H1 (cell line): ENCODE data around the gene OR4F6. TPM values are rescaled to one million over a fixed set of nuclear protein-coding genes. Genes with fewer than 3 reads are reported as not detected.

ENCODE experiments used
- JUN ChIP-seq: IDR thresholded peaks from 2 replicates; pipeline ENCODE4 v1.6.1; 2011; ENCODE audit warnings: low read depth, mild to moderate bottlenecking, improper control_type of control experiment, low read length
- KDM4A ChIP-seq: IDR thresholded peaks from one replicate; pipeline ENCODE4 v1.7.1; 2012; ENCODE audit warnings: low read depth, mild to moderate bottlenecking, moderate library complexity, low read length, inconsistent platforms; ENCODE audit not compliant: severe bottlenecking
- MAFK ChIP-seq: IDR thresholded peaks from 2 replicates; pipeline ENCODE4 v1.6.1; 2012; ENCODE audit warnings: low read depth, mild to moderate bottlenecking, improper control_type of control experiment, low read length
- TEAD4 ChIP-seq: IDR thresholded peaks from 2 replicates; pipeline ENCODE4 v1.6.1; 2012; ENCODE audit warnings: low read depth, low read length, inconsistent platforms, mixed read lengths
- polyA plus RNA-seq, 7 experiments: library from polyadenylated mRNA; depleted of rRNA in 3 of 7; stranded (reverse) in 5 of 7; unstranded in 2 of 7; fragments of >200 nt in 5 of 7; fragments of 200-250 nt in 2 of 7; gene quantifications; 1 replicate in 5 of 7; 2 replicates in 1 of 7; 4 replicates in 1 of 7; pipeline versions ENCODE4 v1.2.1 to v1.2.3, GENCODE V29; 2011 to 2013; ENCODE audit warnings: missing spikeins in 2 of 7, mixed read lengths in 2 of 7
- total RNA-seq: library from RNA; stranded (reverse); fragmentation: NEBNext Ultra II Directional; extraction: Animal tissue kit (Norgen Biotek cat#: 25700); gene quantifications from 2 replicates; pipeline ENCODE4 v1.2.1, GENCODE V29; 2021
- TF ChIP-seq, protein P1 (sequence below): fragments of 300-600 bp; sonication (generic); IDR thresholded peaks from 2 replicates; pipeline ENCODE4 v1.7.1; 2012; ENCODE audit warnings: low read length, moderate library complexity, mild to moderate bottlenecking, inconsistent platforms; ENCODE audit not compliant: insufficient replicate concordance
- TF ChIP-seq, protein P2 (sequence below): IDR thresholded peaks from 2 replicates; pipeline ENCODE4 v1.6.1; 2011; ENCODE audit warnings: low read length, improper control_type of control experiment

OR4F6 gene
- total and polyA plus RNA-seq, 2 of the 8 experiments (the other 6 are each of a cell fraction or from before 2014, with no cell fraction given), result not detected

DNA sequence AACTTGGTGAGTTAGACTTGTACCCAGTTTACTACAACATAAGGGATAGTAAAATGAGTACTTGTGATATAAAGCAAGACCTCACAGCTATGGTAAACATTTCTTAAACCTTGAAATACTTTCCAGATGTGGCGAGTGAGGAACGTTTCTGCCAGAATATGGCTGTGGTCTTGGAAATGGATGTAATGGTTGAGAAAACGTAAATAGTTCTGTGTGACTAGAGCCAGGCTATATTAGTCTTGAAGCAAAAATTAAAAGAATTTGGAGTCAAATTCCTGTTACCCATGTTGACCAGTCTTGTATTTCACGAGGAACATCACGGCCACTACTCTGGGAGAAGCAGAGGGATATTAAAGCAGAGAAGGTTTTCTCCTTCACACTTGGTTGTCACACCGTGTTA, 23.9 kb downstream of the OR4F6 start (continued):
- TF ChIP-seq, protein P1, sequence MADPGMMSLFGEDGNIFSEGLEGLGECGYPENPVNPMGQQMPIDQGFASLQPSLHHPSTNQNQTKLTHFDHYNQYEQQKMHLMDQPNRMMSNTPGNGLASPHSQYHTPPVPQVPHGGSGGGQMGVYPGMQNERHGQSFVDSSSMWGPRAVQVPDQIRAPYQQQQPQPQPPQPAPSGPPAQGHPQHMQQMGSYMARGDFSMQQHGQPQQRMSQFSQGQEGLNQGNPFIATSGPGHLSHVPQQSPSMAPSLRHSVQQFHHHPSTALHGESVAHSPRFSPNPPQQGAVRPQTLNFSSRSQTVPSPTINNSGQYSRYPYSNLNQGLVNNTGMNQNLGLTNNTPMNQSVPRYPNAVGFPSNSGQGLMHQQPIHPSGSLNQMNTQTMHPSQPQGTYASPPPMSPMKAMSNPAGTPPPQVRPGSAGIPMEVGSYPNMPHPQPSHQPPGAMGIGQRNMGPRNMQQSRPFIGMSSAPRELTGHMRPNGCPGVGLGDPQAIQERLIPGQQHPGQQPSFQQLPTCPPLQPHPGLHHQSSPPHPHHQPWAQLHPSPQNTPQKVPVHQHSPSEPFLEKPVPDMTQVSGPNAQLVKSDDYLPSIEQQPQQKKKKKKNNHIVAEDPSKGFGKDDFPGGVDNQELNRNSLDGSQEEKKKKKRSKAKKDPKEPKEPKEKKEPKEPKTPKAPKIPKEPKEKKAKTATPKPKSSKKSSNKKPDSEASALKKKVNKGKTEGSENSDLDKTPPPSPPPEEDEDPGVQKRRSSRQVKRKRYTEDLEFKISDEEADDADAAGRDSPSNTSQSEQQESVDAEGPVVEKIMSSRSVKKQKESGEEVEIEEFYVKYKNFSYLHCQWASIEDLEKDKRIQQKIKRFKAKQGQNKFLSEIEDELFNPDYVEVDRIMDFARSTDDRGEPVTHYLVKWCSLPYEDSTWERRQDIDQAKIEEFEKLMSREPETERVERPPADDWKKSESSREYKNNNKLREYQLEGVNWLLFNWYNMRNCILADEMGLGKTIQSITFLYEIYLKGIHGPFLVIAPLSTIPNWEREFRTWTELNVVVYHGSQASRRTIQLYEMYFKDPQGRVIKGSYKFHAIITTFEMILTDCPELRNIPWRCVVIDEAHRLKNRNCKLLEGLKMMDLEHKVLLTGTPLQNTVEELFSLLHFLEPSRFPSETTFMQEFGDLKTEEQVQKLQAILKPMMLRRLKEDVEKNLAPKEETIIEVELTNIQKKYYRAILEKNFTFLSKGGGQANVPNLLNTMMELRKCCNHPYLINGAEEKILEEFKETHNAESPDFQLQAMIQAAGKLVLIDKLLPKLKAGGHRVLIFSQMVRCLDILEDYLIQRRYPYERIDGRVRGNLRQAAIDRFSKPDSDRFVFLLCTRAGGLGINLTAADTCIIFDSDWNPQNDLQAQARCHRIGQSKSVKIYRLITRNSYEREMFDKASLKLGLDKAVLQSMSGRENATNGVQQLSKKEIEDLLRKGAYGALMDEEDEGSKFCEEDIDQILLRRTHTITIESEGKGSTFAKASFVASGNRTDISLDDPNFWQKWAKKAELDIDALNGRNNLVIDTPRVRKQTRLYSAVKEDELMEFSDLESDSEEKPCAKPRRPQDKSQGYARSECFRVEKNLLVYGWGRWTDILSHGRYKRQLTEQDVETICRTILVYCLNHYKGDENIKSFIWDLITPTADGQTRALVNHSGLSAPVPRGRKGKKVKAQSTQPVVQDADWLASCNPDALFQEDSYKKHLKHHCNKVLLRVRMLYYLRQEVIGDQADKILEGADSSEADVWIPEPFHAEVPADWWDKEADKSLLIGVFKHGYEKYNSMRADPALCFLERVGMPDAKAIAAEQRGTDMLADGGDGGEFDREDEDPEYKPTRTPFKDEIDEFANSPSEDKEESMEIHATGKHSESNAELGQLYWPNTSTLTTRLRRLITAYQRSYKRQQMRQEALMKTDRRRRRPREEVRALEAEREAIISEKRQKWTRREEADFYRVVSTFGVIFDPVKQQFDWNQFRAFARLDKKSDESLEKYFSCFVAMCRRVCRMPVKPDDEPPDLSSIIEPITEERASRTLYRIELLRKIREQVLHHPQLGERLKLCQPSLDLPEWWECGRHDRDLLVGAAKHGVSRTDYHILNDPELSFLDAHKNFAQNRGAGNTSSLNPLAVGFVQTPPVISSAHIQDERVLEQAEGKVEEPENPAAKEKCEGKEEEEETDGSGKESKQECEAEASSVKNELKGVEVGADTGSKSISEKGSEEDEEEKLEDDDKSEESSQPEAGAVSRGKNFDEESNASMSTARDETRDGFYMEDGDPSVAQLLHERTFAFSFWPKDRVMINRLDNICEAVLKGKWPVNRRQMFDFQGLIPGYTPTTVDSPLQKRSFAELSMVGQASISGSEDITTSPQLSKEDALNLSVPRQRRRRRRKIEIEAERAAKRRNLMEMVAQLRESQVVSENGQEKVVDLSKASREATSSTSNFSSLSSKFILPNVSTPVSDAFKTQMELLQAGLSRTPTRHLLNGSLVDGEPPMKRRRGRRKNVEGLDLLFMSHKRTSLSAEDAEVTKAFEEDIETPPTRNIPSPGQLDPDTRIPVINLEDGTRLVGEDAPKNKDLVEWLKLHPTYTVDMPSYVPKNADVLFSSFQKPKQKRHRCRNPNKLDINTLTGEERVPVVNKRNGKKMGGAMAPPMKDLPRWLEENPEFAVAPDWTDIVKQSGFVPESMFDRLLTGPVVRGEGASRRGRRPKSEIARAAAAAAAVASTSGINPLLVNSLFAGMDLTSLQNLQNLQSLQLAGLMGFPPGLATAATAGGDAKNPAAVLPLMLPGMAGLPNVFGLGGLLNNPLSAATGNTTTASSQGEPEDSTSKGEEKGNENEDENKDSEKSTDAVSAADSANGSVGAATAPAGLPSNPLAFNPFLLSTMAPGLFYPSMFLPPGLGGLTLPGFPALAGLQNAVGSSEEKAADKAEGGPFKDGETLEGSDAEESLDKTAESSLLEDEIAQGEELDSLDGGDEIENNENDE, result no peak
- TF ChIP-seq KDM4A (no peak), MAFK (no peak), JUN (no peak), TEAD4 (no peak)
- TF ChIP-seq, protein P2, sequence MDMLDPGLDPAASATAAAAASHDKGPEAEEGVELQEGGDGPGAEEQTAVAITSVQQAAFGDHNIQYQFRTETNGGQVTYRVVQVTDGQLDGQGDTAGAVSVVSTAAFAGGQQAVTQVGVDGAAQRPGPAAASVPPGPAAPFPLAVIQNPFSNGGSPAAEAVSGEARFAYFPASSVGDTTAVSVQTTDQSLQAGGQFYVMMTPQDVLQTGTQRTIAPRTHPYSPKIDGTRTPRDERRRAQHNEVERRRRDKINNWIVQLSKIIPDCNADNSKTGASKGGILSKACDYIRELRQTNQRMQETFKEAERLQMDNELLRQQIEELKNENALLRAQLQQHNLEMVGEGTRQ, result no peak
